GM12878 (cell line): ENCODE measurements around the gene ZNF709. TPM values are rescaled to one million over a fixed set of nuclear protein-coding genes. Genes with fewer than 3 reads are reported as not detected.

Experiments used
- ASH2L ChIP-seq: fragments of 300-600, 200-600 bp; sonication (generic); IDR thresholded peaks from 2 replicates; pipeline ENCODE4 v1.6.1; 2017; ENCODE audit warnings: low read depth, mild to moderate bottlenecking, borderline replicate concordance
- CEBPB ChIP-seq, 2 experiments: fragments of 150-350 bp in 1 of 2; IDR thresholded peaks; 2 replicates each; pipeline ENCODE4 v1.6.1; 2012 to 2014; ENCODE audit warnings: low read depth in 2 of 2, low read length in 2 of 2, borderline replicate concordance in 1 of 2, inconsistent platforms in 1 of 2
- DPF2 ChIP-seq: fragments of 450-650 bp; IDR thresholded peaks from 2 replicates; pipeline ENCODE4 v1.6.1; 2017; ENCODE audit warnings: mild to moderate bottlenecking
- FOXM1 ChIP-seq: IDR thresholded peaks from 2 replicates; pipeline ENCODE4 v1.6.1; 2012; ENCODE audit warnings: low read depth, mild to moderate bottlenecking, inconsistent platforms, low read length, moderate library complexity
- HCFC1 ChIP-seq: fragments of 150-350 bp; IDR thresholded peaks from 2 replicates; pipeline ENCODE4 v1.6.1; 2014; ENCODE audit warnings: low read length
- HDAC2 ChIP-seq: fragments of 200-600 bp; sonication (generic); IDR thresholded peaks from 2 replicates; pipeline ENCODE4 v1.6.1; 2017
- IKZF2 ChIP-seq, 2 experiments: fragments of 450-650 bp; IDR thresholded peaks; 2 replicates each; pipeline ENCODE4 v1.6.1; 2017; ENCODE audit warnings: mild to moderate bottlenecking in 2 of 2, moderate library complexity in 2 of 2
- JUND ChIP-seq: IDR thresholded peaks from 2 replicates; pipeline ENCODE4 v1.6.1; 2012; ENCODE audit warnings: low read depth, mild to moderate bottlenecking, low read length, improper control_type of control experiment, moderate library complexity
- KAT2A ChIP-seq: conservative IDR thresholded peaks from 2 replicates; pipeline ENCODE4 v1.6.1; 2011; ENCODE audit warnings: low read depth, low read length; ENCODE audit not compliant: control insufficient read depth
- MTA2 ChIP-seq: fragments of 450-650 bp; IDR thresholded peaks from 2 replicates; pipeline ENCODE4 v1.6.1; 2016; ENCODE audit warnings: low read depth, mild to moderate bottlenecking, moderate library complexity
- MYC ChIP-seq: IDR thresholded peaks from 2 replicates; pipeline ENCODE4 v1.6.1; 2011; ENCODE audit warnings: mild to moderate bottlenecking, low read length, moderate library complexity, inconsistent platforms; ENCODE audit not compliant: insufficient read depth, insufficient replicate concordance, insufficient read length, severe bottlenecking
- NFYB ChIP-seq: IDR thresholded peaks from 2 replicates; pipeline ENCODE4 v1.6.1; 2011; ENCODE audit warnings: low read depth, mild to moderate bottlenecking, low read length, improper control_type of control experiment, moderate library complexity; ENCODE audit not compliant: insufficient read depth
- POLR2A ChIP-seq: IDR thresholded peaks from 2 replicates; pipeline ENCODE4 v1.6.1; 2011; ENCODE audit warnings: low read depth, mild to moderate bottlenecking, low read length
- SMAD5 ChIP-seq: IDR thresholded peaks from 2 replicates; pipeline ENCODE4 v1.6.1; 2016; ENCODE audit warnings: antibody characterized with exemption, low read depth
- SREBF1 ChIP-seq: IDR thresholded peaks from 2 replicates; pipeline ENCODE4 v1.6.1; 2012; ENCODE audit warnings: mild to moderate bottlenecking, low read length
- SRF ChIP-seq, 2 experiments: IDR thresholded peaks; 2 replicates each; pipeline ENCODE4 v1.6.1; 2011; ENCODE audit warnings: low read depth in 2 of 2, low read length in 2 of 2, mild to moderate bottlenecking in 1 of 2, moderate library complexity in 1 of 2
- SUPT20H ChIP-seq: IDR thresholded peaks from 2 replicates; pipeline ENCODE4 v1.6.1; 2011; ENCODE audit warnings: low read depth, mild to moderate bottlenecking, low read length, moderate library complexity, borderline replicate concordance; ENCODE audit not compliant: control insufficient read depth
- SUZ12 ChIP-seq: fragments of 200-600 bp; sonication (generic); IDR thresholded peaks from one replicate; pipeline ENCODE4 v1.6.1; 2018; ENCODE audit warnings: antibody characterized with exemption, mild to moderate bottlenecking; ENCODE audit not compliant: unreplicated experiment
- ZNF207 ChIP-seq: fragments of 450-650 bp; IDR thresholded peaks from 2 replicates; pipeline ENCODE4 v1.6.1; 2014; ENCODE audit warnings: antibody characterized with exemption, mild to moderate bottlenecking, borderline replicate concordance
- ZNF274 ChIP-seq: IDR thresholded peaks from one replicate; pipeline ENCODE4 v1.8.0; 2011; ENCODE audit not compliant: insufficient read length, insufficient read depth
- ZNF622 ChIP-seq: fragments of 450-650 bp; IDR thresholded peaks from 2 replicates; pipeline ENCODE4 v1.6.1; 2017; ENCODE audit warnings: mild to moderate bottlenecking, inconsistent platforms
- polyA plus RNA-seq, 11 experiments: library from polyadenylated mRNA; depleted of rRNA in 4 of 11; unstranded in 6 of 11; stranded (reverse) in 5 of 11; fragments of >200 nt; fragmentation: Nextera tagmentation in 4 of 11; fragmentation: Illumina TruSeq in 1 of 11; extraction: Ambion mirVana in 4 of 11; extraction: Trizol in 1 of 11; gene quantifications; 1 replicate in 1 of 11; 2 replicates in 10 of 11; pipeline versions ENCODE4 v1.2.1 to v1.2.3, GENCODE V29; 2011 to 2016; ENCODE audit warnings: inconsistent platforms in 2 of 11, missing spikeins in 2 of 11, low read depth in 1 of 11
- total RNA-seq, 4 experiments: library from RNA; depleted of rRNA in 3 of 4; stranded (reverse); fragments of >200 nt in 3 of 4; fragmentation: Illumina TruSeq in 1 of 4; extraction: Trizol in 1 of 4; gene quantifications; 2 replicates each; pipeline versions ENCODE4 v1.2.1 to v1.2.3, GENCODE V29; 2013 to 2021
- TF ChIP-seq, protein P1 (sequence below): fragments of 450-650 bp; IDR thresholded peaks from 2 replicates; pipeline ENCODE4 v1.6.1; 2018; ENCODE audit warnings: borderline replicate concordance, mild to moderate bottlenecking; ENCODE audit not compliant: partially characterized antibody
- TF ChIP-seq, protein P2 (sequence below): IDR thresholded peaks from 2 replicates; pipeline ENCODE4 v1.6.1; 2012; ENCODE audit warnings: low read depth, low read length, improper control_type of control experiment
- TF ChIP-seq, protein P3 (sequence below): fragments of 450-650 bp; IDR thresholded peaks from 2 replicates; pipeline ENCODE4 v1.6.1; 2017; ENCODE audit warnings: mild to moderate bottlenecking, low read depth, inconsistent platforms; ENCODE audit not compliant: poor library complexity, severe bottlenecking
- TF ChIP-seq, protein P4 (sequence below): fragments of 450-650 bp; IDR thresholded peaks from 2 replicates; pipeline ENCODE4 v1.6.1; 2014; ENCODE audit warnings: mild to moderate bottlenecking

Gene ZNF709
- total and polyA plus RNA-seq, 10 of the 15 experiments (the other 5 are each of a cell fraction or from before 2014, with no cell fraction given): 0.27 to 2.5 (median 1.5) TPM

DNA sequence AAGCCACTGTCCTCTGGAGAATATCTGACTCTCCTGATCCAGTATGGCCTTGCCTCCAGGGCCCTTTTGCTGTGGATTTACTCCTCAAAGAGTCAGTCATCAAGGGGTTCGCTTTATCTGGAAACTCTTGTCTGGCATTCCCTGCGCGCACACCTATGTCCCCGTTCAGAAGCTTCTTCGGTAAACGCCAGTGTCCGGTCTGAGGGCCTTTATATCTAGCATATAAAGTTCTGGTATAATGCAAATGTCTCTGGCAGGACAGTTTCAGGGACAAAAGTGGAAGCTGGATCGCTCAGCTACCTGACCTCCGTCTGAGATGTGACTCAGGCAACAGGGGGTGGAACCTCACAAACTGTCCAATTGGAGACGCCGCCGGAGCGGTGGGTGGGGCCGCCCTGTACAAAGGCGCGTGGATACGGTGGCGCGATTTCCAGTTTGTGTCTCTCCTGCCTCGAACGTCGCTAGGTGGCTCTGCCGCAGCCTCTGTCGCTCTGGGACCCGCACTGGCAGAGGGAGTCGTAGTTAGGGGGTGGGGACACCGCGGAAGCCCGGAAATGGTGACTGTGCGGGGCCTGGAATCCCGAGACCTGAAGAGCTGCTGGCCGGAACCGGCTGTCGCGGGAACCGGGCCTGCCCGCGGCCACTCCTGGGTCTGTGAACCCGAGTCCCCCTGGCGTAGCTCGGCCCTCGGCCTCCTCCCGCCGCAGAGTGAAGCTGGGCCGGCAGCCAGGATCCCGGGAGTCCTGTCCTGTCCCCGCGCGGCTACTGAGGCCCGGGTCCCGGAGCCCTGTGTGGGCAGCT lies 10.6 kb upstream of the ZNF709 start (continued):
- TF ChIP-seq, protein P1, sequence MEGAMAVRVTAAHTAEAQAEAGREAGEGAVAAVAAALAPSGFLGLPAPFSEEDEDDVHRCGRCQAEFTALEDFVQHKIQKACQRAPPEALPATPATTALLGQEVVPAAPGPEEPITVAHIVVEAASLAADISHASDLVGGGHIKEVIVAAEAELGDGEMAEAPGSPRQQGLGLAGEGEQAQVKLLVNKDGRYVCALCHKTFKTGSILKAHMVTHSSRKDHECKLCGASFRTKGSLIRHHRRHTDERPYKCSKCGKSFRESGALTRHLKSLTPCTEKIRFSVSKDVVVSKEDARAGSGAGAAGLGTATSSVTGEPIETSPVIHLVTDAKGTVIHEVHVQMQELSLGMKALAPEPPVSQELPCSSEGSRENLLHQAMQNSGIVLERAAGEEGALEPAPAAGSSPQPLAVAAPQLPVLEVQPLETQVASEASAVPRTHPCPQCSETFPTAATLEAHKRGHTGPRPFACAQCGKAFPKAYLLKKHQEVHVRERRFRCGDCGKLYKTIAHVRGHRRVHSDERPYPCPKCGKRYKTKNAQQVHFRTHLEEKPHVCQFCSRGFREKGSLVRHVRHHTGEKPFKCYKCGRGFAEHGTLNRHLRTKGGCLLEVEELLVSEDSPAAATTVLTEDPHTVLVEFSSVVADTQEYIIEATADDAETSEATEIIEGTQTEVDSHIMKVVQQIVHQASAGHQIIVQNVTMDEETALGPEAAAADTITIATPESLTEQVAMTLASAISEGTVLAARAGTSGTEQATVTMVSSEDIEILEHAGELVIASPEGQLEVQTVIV: no peak
- TF ChIP-seq, protein P2, sequence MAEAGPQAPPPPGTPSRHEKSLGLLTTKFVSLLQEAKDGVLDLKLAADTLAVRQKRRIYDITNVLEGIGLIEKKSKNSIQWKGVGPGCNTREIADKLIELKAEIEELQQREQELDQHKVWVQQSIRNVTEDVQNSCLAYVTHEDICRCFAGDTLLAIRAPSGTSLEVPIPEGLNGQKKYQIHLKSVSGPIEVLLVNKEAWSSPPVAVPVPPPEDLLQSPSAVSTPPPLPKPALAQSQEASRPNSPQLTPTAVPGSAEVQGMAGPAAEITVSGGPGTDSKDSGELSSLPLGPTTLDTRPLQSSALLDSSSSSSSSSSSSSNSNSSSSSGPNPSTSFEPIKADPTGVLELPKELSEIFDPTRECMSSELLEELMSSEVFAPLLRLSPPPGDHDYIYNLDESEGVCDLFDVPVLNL: peak; percentile 69; the same call in 1 of the 2 replicates
- TF ChIP-seq SRF (IDR thresholded peaks at IDR 0.05; ENCODE audit: low read depth in 2 of 2, low read length in 2 of 2): no peak
- no peak for TF ChIP-seq SUPT20H
- TF ChIP-seq ASH2L: no peak
- no peak for TF ChIP-seq JUND
- TF ChIP-seq HCFC1: no peak; the same call in 1 of the 2 replicates
- TF ChIP-seq SUZ12: no peak
- TF ChIP-seq, protein P3, sequence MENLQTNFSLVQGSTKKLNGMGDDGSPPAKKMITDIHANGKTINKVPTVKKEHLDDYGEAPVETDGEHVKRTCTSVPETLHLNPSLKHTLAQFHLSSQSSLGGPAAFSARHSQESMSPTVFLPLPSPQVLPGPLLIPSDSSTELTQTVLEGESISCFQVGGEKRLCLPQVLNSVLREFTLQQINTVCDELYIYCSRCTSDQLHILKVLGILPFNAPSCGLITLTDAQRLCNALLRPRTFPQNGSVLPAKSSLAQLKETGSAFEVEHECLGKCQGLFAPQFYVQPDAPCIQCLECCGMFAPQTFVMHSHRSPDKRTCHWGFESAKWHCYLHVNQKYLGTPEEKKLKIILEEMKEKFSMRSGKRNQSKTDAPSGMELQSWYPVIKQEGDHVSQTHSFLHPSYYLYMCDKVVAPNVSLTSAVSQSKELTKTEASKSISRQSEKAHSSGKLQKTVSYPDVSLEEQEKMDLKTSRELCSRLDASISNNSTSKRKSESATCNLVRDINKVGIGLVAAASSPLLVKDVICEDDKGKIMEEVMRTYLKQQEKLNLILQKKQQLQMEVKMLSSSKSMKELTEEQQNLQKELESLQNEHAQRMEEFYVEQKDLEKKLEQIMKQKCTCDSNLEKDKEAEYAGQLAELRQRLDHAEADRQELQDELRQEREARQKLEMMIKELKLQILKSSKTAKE: no peak
- TF ChIP-seq POLR2A: peak; percentile 95
- TF ChIP-seq IKZF2 (IDR thresholded peaks at IDR 0.05): peak in 1 of 2 experiments; percentile 28; a peak in 1 of 4 replicates
- no peak for TF ChIP-seq DPF2
- TF ChIP-seq SREBF1: no peak
- TF ChIP-seq CEBPB (IDR thresholded peaks at IDR 0.05; ENCODE audit: borderline replicate concordance in 1 of 2, low read depth in 2 of 2, low read length in 2 of 2): no peak
- no peak for TF ChIP-seq MTA2
- no peak for TF ChIP-seq ZNF274
- TF ChIP-seq HDAC2: no peak
- TF ChIP-seq ZNF207: no peak
- TF ChIP-seq, protein P4, sequence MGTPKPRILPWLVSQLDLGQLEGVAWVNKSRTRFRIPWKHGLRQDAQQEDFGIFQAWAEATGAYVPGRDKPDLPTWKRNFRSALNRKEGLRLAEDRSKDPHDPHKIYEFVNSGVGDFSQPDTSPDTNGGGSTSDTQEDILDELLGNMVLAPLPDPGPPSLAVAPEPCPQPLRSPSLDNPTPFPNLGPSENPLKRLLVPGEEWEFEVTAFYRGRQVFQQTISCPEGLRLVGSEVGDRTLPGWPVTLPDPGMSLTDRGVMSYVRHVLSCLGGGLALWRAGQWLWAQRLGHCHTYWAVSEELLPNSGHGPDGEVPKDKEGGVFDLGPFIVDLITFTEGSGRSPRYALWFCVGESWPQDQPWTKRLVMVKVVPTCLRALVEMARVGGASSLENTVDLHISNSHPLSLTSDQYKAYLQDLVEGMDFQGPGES: no peak
- TF ChIP-seq KAT2A: no peak
- TF ChIP-seq ZNF622: no peak
- TF ChIP-seq MYC: no peak
- no peak for TF ChIP-seq NFYB
- no peak for TF ChIP-seq SMAD5
- no peak for TF ChIP-seq FOXM1
